Epithelial cell of proximal tubule (primary cell): Measurements from ENCODE around the gene SH3PXD2A. TPM values are rescaled to one million over a fixed set of nuclear protein-coding genes. Genes with fewer than 3 reads are reported as not detected.
A peak's percentile ranks its signal among the peaks of the same experiment; 100 is the strongest.

Source experiments
- DNase-seq: peaks from one replicate; pipeline ENCODE4 v3.0.0-alpha.2; 2011; ENCODE audit warnings: low read depth
- H3K4me3 ChIP-seq: 2 replicates; pipeline ENCODE4 v1.5.1; 2011; ENCODE audit warnings: low read depth, mild to moderate bottlenecking, low read length
- CTCF ChIP-seq: conservative IDR thresholded peaks from 2 replicates; pipeline ENCODE4 v1.5.1; 2012; ENCODE audit warnings: low read depth, mild to moderate bottlenecking, low read length
- total RNA-seq: library from RNA; depleted of rRNA; stranded (reverse); fragments of >200 nt; gene quantifications from 2 replicates; pipeline ENCODE4 v1.2.3, GENCODE V29; 2015

SH3PXD2A gene
- total RNA-seq, 1 donor from 2014 or later, result 5.8 TPM

GRCh38 chr10:103570844-103571655 lies 284.3 kb downstream of the SH3PXD2A start:
- no peak for DNase-seq

DNA sequence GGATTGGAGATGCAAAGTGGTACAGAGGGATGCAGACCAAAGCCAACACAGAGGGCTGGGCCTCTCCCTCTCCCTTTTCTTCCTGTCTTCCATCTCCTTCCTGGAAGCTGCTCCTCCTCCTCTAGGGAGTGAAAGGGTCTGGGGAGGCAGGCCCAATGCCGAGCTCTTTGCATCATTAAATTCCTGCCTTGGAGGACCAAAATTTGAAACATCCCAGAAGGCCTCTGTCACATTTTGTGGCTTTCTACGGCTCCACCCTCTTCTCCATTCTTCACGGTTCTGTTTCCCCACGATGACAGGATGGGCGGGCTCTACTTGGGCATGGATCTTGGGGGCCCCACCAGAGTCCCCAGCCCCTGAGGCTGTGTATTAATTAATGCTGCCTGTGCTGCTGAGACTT lies 285.5 kb downstream of the SH3PXD2A start:
- DNase-seq, result no peak
- no peak overlapping the region for H3K4me3 ChIP-seq
- no peak for TF ChIP-seq CTCF

More at GRCh38 chr10:103570844-103571655, 284.3 kb downstream of the SH3PXD2A start:
- no peak for TF ChIP-seq CTCF
- no peak overlapping the region for H3K4me3 ChIP-seq

DNA sequence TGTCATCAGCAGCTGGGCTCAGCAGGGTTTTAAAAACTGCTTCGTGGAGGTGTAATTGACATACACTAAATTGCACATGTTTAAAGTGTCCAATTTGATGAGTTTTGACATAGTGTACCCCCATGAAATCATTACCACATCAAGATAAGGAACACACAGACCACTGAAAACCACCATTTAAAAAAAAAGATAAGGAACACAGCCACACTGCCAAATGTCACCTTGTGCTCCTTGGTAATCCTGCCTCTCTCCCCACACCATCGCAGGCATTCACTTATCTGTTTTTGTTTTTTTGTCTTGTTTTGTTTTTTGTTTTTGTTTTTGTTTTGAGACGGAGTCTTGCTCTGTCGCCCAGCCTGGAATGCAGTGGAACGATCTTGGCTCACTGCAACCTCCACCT lies 286.9 kb downstream of the SH3PXD2A start:
- no peak overlapping the region for H3K4me3 ChIP-seq
- no peak for DNase-seq
- TF ChIP-seq CTCF, result no peak

DNA sequence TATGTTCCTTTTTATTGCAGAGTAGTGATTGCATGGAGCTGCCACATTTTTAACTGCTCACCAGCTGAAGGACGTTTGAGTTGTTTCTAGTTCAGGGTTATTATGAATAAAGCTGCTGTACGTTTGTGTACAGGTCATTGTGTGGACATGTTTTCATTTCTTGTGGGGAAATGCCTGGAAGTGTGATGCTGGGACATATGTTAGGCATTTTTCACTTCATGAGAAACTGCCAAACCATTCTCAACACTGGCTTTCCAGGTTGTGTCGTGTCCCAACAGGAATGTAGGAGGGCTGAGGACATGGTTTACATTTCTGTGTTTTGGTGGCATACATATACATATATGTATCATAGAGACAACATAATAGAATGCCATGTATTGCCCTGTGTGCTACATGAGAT lies 288.8 kb downstream of the SH3PXD2A start:
- H3K4me3 ChIP-seq, result no peak overlapping the region

GRCh38 chr10:103564776-103565520 lies 290.4 kb downstream of the SH3PXD2A start:
- TF ChIP-seq CTCF, result peak; percentile 73
- no peak overlapping the region for H3K4me3 ChIP-seq
- no peak for DNase-seq

More for the DNA sequence above, 288.8 kb downstream of the SH3PXD2A start:
- no peak for DNase-seq
- TF ChIP-seq CTCF, result no peak

DNA sequence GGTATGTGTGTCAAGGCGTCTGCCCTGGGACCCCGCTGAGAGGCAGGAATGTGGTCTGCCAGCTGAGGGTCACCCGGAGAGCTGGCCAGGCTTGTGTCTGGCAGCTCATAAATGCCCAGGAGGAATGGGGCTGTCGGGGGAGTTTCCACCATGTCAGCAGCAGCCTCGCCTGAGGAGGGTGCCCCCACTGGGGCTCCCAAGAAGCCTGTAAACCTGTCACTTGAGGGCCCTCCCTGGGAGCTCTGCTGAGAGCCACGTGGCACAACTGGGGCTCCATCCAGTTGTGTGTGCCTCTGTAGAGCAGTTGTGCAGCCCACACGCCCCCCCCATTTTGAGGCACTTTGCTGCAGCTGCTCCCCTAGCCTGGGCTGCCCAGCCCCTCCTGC lies 291.3 kb downstream of the SH3PXD2A start:
- TF ChIP-seq CTCF, result no peak
- DNase-seq, result no peak
- H3K4me3 ChIP-seq, result no peak overlapping the region
